BLaER1 treated with 17β-estradiol and CSF1 and Interleukin-3, amounts not matched to agents 10 nM and 100 nM (cell line): ENCODE data around the gene RNF213.

ENCODE experiments used
- H3K27ac ChIP-seq, 11 experiments: shearing (Covaris generic); formaldehyde crosslinking; 2 replicates each; pipeline ENCODE4 v1.8.1; 2022
- H3K27me3 ChIP-seq, 11 experiments: shearing (Covaris generic); formaldehyde crosslinking; 2 replicates each; pipeline ENCODE4 v1.8.1; 2022
- H3K36me3 ChIP-seq, 11 experiments: shearing (Covaris generic); formaldehyde crosslinking; 2 replicates each; pipeline ENCODE4 v1.8.1; 2022
- H3K4me1 ChIP-seq, 10 experiments: shearing (Covaris generic); formaldehyde crosslinking; 2 replicates each; pipeline ENCODE4 v1.8.1; 2022
- H3K4me2 ChIP-seq, 11 experiments: shearing (Covaris generic); formaldehyde crosslinking; 2 replicates each; pipeline ENCODE4 v1.8.1; 2022
- H3K4me3 ChIP-seq, 10 experiments: shearing (Covaris generic); formaldehyde crosslinking; 2 replicates each; pipeline ENCODE4 v1.8.1; 2022
- H3K9ac ChIP-seq, 11 experiments: shearing (Covaris generic); formaldehyde crosslinking; 2 replicates each; pipeline ENCODE4 v1.8.1; 2022
- H3K9me3 ChIP-seq, 11 experiments: shearing (Covaris generic); formaldehyde crosslinking; replicated peaks in 1 of 11; 2 replicates each; pipeline ENCODE4 v1.8.1; 2022
- H4K20me1 ChIP-seq, 11 experiments: shearing (Covaris generic); formaldehyde crosslinking; 2 replicates each; pipeline ENCODE4 v1.8.1; 2022
- Cebpa-rat ChIP-seq, 11 experiments: shearing (Covaris generic); IDR thresholded peaks; 2 replicates each; pipeline ENCODE4 v1.8.1; 2022

The RNF213 gene

DNA sequence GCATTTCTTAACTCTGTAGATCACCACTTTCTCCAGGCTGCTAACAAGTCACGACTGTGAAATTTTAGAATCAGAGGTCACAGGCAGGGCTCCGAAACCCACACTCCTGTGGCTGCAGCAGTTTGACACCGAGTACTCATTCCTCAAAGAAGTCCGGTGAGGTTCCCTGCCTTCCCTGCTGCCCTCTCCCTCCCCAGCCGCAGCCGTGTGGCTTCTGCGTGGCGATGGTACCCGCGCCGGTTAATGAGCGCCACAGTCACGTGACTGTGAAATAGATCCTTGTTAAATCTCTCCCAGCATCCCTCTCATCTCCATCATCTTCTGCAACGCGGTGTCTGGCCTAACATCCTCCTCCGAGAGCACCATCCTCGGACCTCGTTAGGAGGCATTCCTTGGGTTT, 89.1 kb downstream of the RNF213 start:
- Histone ChIP-seq H4K20me1 (peaks cover 0 to 73% (median 40%) of the 10 kb centered on the region in 11 experiments; a peak in 18 of 22 replicates), H3K36me3 (peaks cover 99 to 100% (median 100%) of the 10 kb centered on the region in 11 experiments), H3K9ac (no peak overlapping the region), H3K4me2 (no peak overlapping the region), H3K4me3 (no peak overlapping the region), H3K9me3 (no peaks in the 10 kb centered on the region), H3K27ac (no peak overlapping the region), H3K4me1 (no peaks in the 10 kb centered on the region), H3K27me3 (no peaks in the 10 kb centered on the region)
- TF ChIP-seq Cebpa-rat (IDR thresholded peaks at IDR 0.05): no peak

GRCh38 chr17:80352216-80352895, 91.7 kb downstream of the RNF213 start:
- H3K4me2 ChIP-seq: no peak overlapping the region
- peaks cover 0 to 49% (median 26%) of the 10 kb centered on the region in 11 experiments; a peak in 16 of 22 replicates for H4K20me1 ChIP-seq
- no peak overlapping the region for H3K27ac ChIP-seq
- H3K27me3 ChIP-seq: no peaks in the 10 kb centered on the region
- H3K36me3 ChIP-seq: peaks cover 91 to 98% (median 96%) of the 10 kb centered on the region in 11 experiments
- H3K4me3 ChIP-seq: no peak overlapping the region
- TF ChIP-seq Cebpa-rat (IDR thresholded peaks at IDR 0.05): no peak
- no peak overlapping the region for H3K9ac ChIP-seq
- H3K4me1 ChIP-seq: no peaks in the 10 kb centered on the region
- no peaks in the 10 kb centered on the region for H3K9me3 ChIP-seq

GRCh38 chr17:80352991-80353665, 92.5 kb downstream of the RNF213 start:
- no peak for TF ChIP-seq Cebpa-rat (IDR thresholded peaks at IDR 0.05)
- H3K9ac ChIP-seq: no peak overlapping the region
- no peak overlapping the region for H3K4me2 ChIP-seq
- no peak overlapping the region for H3K4me3 ChIP-seq
- no peaks in the 10 kb centered on the region for H3K27me3 ChIP-seq
- peaks cover 91 to 98% (median 96%) of the 10 kb centered on the region in 11 experiments for H3K36me3 ChIP-seq
- H4K20me1 ChIP-seq: peaks cover 0 to 42% (median 19%) of the 10 kb centered on the region in 11 experiments; a peak in 15 of 22 replicates
- H3K9me3 ChIP-seq: no peaks in the 10 kb centered on the region
- H3K27ac ChIP-seq: no peak overlapping the region
- H3K4me1 ChIP-seq: no peaks in the 10 kb centered on the region

DNA sequence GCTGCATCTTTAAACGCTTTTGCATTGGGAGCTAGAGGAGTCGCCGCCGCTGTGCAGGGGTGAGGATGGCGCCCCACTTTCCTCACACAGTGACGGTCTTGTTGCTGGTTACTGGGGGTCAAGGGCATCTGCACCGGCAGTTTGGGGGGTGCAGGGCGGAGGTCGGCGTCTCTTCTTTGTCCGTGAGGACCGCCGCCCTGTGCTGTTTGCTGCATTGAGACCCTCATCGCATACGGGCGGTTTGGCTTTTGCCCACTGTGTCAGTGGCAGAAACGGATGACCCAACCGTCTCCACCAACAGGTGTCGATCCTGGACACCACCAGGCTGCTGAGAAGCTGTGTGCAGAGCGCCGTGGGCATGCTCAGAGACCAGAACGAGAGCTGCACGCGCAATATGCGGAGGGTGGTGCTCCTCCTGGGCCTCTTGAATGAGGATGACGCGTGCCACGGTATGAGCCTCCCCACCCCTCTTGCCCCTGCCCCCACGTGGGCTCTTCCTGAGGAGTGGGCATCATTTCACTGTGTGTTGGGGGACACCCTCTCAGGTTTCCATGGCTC, 93.1 kb downstream of the RNF213 start:
- Histone ChIP-seq H3K9ac (no peak overlapping the region), H3K27me3 (no peaks in the 10 kb centered on the region), H3K27ac (no peak overlapping the region), H4K20me1 (peaks cover 0 to 35% (median 12%) of the 10 kb centered on the region in 11 experiments; a peak in 14 of 22 replicates), H3K36me3 (peaks cover 91 to 98% (median 96%) of the 10 kb centered on the region in 11 experiments), H3K4me3 (no peak overlapping the region), H3K4me1 (no peaks in the 10 kb centered on the region), H3K9me3 (0 out of 22 replicates have a peak, but pooled peaks cover 0 to under 1% (median 0%) of the 10 kb centered on the region in 11 experiments), H3K4me2 (no peak overlapping the region)
- no peak for TF ChIP-seq Cebpa-rat (IDR thresholded peaks at IDR 0.05)

GRCh38 chr17:80354336-80354735, 93.7 kb downstream of the RNF213 start:
- H3K27me3 ChIP-seq: no peaks in the 10 kb centered on the region
- no peak overlapping the region for H3K4me2 ChIP-seq
- no peaks in the 10 kb centered on the region for H3K4me1 ChIP-seq
- H3K4me3 ChIP-seq: no peak overlapping the region
- no peak overlapping the region for H3K27ac ChIP-seq
- peaks cover 0 to 6% (median 0%) of the 10 kb centered on the region in 11 experiments; a peak in 1 of 22 replicates for H3K9me3 ChIP-seq
- H3K9ac ChIP-seq: no peak overlapping the region; a peak in 1 of 22 replicates
- no peak for TF ChIP-seq Cebpa-rat (IDR thresholded peaks at IDR 0.05)
- peaks cover 0 to 30% (median 9%) of the 10 kb centered on the region in 11 experiments; a peak in 14 of 22 replicates for H4K20me1 ChIP-seq
- H3K36me3 ChIP-seq: peaks cover 92 to 98% (median 96%) of the 10 kb centered on the region in 11 experiments

DNA sequence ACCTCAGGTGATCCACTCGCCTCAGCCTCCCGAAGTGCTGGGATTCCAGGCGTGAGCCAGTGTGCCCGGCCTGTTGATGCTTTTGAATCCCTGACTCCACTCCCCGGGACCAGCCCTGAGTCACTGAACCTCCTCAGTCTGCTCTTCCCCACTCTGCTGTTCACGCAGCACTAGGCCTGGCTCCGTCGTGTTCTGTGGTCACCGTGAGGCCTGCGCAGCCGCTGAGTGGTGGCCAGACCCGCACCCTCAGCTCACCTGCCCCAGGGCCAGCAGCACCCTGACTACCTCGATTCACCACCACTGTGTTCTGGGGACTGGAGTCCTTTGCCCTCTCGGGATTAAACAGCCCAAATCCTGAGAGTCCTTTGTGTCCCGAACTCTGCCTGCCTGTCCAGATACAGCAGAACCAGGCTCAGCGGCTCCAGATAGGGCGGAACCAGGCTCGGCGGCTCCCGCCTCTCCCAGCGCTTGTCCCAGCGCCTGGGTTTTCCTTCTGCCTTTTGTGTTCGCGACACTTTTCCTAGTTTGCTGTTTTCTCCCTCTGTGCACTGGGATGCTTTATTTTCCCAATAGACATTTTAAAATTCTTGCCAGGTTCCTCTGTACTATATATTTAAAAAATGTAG, 95.7 kb downstream of the RNF213 start:
- H3K27me3 ChIP-seq: no peaks in the 10 kb centered on the region
- H3K4me2 ChIP-seq: no peak overlapping the region
- H3K36me3 ChIP-seq: peaks cover 92 to 98% (median 96%) of the 10 kb centered on the region in 11 experiments
- H3K4me1 ChIP-seq: no peaks in the 10 kb centered on the region
- H4K20me1 ChIP-seq: peaks cover 0 to 23% (median 0%) of the 10 kb centered on the region in 11 experiments; a peak in 9 of 22 replicates
- H3K9ac ChIP-seq: no peak overlapping the region
- TF ChIP-seq Cebpa-rat (IDR thresholded peaks at IDR 0.05): no peak
- peaks cover 12 to 26% (median 17%) of the 10 kb centered on the region in 11 experiments; a peak in 20 of 22 replicates for H3K9me3 ChIP-seq
- H3K4me3 ChIP-seq: no peak overlapping the region
- no peak overlapping the region for H3K27ac ChIP-seq

GRCh38 chr17:80358131-80358530, 97.5 kb downstream of the RNF213 start:
- Histone ChIP-seq H3K9me3 (peaks cover 13 to 26% (median 17%) of the 10 kb centered on the region in 11 experiments; a peak in 20 of 22 replicates), H3K36me3 (peaks cover 90 to 98% (median 96%) of the 10 kb centered on the region in 11 experiments), H3K4me1 (no peaks in the 10 kb centered on the region), H3K4me2 (no peak overlapping the region), H4K20me1 (peaks cover 0 to 16% (median 0%) of the 10 kb centered on the region in 11 experiments; a peak in 9 of 22 replicates), H3K9ac (no peak overlapping the region), H3K4me3 (no peak overlapping the region), H3K27me3 (no peaks in the 10 kb centered on the region), H3K27ac (no peak overlapping the region)
- TF ChIP-seq Cebpa-rat (IDR thresholded peaks at IDR 0.05): no peak

DNA sequence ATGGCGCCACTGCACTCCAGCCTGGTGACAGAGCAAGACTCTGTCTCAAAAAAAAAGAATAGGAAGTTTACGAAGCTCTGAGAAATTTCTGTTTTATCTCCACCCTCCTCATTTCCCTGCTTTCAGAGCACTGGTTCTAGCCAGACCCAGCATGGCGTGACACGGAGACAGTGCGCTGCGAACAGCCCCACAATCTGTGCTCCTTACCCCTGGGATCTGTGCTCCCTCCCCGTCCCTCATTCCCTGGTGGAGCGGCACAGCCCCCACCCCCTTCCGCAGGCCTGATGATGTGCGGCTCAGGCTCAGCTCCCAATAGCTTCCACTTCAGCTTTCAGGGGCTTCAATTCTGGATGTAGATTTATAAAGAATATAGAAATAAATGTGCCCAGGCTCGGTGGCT, 98.2 kb downstream of the RNF213 start:
- no peak overlapping the region for H3K4me2 ChIP-seq
- H3K27me3 ChIP-seq: no peaks in the 10 kb centered on the region
- no peak overlapping the region for H3K27ac ChIP-seq
- H3K9me3 ChIP-seq: peaks cover 13 to 26% (median 17%) of the 10 kb centered on the region in 11 experiments; a peak in 20 of 22 replicates
- H3K4me3 ChIP-seq: no peak overlapping the region
- H3K9ac ChIP-seq: no peak overlapping the region
- no peaks in the 10 kb centered on the region for H3K4me1 ChIP-seq
- peaks cover 0 to 19% (median 0%) of the 10 kb centered on the region in 11 experiments; a peak in 10 of 22 replicates for H4K20me1 ChIP-seq
- TF ChIP-seq Cebpa-rat (IDR thresholded peaks at IDR 0.05): no peak
- peaks cover 90 to 98% (median 96%) of the 10 kb centered on the region in 11 experiments for H3K36me3 ChIP-seq
